SW480 (cell line): ENCODE results near the gene LLPH.

Experiments
- DNase-seq: peaks from one replicate; pipeline ENCODE4 v3.0.0-alpha.2; 2016; ENCODE audit warnings: low spot score

Gene LLPH

DNA sequence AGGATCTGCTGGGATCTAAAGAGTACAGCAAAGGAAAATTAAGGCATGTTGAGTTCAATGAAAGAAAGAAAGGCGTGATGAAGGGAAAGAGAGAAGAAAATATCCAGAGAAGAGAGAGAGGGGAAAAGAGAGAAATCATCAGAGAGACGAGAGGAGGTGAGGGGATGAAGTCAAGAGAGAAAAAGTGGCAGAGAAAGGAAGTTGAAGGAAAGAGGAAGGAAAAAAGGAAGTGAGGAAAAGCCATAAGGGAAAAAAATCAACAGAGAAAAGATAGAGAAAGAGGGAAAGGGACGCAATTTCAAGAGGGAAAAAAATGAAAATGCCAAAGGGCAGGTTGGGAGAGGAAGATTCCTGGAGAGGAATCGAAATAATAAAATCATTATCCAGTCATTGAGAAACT, 40.4 kb downstream of the LLPH start:
- no peak for DNase-seq

DNA sequence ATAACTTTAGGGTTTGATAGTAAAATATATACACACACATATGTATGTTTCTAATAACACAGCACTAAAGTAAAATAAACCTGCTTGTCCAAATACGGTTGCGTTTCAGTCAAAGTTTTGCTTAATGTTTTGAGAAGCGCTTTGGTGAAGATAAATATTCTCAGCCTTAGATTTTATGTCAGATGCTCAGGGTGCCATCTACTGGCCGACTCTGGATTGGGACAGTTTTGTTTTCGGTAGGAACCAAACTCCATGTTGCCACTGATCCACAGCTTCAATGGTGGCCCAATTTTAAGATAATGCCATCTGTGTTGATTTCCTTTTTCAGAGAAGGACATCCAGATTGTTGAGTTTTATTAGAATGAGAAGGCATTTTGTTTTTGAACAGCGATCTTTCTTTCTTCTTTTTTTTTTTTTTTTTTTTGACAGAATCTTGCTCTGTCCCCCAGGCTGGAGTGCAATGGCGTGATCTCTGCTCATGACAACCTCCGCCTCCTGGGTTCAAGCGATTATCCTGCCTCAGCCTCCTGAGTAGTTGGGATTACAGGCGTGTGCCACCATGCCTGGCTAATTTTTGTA, 43.1 kb downstream of the LLPH start:
- DNase-seq: peak; percentile 62

DNA sequence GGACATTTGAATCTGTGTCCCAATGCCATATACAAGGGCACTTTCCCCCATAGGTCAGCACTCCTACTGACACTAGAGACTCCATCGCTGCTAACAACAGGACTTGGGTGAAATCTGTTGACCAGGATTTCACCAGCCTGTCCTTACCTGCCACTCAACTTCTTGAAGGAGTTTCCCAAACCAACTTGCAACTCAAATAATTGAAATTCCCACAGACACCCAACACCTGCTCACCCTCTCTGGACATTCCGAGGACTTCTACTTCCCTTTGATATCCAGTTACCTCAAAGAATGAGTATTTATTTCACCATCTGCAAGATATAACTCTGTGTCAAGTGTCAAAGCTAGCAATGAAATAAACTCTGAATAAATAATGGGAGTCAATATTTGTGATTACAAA, 44.6 kb downstream of the LLPH start:
- DNase-seq: no peak

DNA sequence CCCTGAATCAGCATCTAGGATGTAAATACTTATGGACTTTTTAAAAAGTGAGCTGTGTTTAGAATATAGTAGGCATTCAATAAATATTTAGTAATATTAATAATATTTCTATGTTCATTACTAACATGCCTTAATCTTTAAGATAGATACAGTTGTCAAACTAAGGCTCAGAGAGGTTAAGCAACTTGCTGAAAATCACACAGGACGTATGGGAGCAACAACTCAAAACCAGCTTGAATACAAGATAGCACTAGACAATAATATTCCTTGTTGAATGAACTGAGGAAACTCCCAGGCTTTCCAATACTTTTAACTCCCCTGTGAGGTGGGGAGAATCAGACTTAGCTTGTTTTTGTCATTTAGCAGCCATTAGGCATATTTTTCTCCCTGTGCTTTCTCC, 45.3 kb downstream of the LLPH start:
- DNase-seq: no peak

DNA sequence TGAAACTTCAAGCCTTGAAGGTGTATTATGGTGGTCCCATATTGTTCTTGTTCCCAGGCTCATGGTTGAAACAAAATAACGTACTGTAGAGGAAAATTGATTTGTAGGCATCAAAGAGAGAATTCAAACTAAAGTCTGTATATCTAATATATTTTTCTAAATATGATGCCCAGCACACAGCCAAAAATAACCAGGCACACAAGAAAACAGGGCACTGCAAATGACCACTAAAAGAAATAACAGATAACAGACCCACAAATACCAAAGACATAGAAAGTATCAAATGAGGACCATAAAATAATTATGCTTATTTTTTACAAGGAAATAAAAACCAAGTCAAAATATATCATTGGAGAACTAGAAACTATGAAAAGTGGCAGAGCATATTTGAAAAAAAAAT, 46.8 kb downstream of the LLPH start:
- DNase-seq: no peak

DNA sequence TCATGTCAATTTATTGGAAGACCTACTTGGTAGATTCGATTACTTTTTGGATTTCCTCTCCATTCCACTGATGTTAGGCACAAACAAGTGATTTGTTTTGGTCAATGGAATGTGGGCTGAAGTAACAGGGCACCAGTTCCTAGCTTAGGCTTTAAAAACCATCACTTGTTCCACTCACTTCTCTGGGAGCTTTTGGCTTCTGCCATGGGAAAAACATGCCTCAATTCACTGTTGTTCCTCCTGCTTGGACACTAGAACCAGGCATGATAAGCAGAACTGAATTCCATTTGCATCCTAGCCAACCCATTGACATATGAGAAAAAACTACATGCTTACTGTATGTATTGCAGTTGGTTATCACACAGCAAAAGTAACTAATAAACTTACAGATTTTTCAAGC, 47.8 kb downstream of the LLPH start:
- DNase-seq: no peak

DNA sequence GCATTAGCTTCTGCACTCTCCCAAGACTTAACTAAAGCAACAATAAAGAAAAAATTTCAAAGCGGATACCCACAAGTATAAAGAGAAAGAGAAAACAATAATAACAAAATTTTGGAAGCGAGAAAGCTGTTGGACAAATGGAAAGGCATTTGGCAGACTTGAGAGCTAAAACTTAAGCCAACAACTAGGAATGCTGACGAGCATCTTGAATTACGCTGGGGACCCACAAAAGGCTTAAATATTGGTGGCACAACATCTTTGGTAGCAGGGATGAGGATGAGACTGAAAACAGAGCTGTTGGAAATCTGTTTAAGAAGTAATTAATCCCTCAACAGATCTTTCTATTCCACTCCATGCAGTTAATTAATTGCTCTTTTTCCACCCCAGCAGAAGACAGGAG, 49.8 kb downstream of the LLPH start:
- DNase-seq: no peak

DNA sequence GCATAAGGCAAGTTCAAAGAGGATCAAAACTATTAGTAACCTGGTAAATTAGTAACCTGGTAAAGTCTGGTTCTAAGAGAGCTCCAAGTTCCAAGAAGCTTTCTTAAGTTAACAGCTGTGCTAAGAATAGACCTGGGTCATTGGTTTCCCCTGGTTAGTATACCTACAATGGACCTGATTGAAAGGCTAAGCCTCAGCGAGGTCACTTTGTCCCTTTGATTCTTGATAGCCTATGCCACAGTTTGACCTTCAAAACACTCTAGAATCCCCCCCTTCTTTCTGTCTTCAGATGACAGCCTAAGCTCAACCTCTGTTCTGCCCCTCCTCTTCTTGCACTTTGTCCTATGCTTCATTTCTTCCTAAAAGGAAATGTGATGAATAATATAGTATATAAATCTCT, 53.0 kb downstream of the LLPH start:
- DNase-seq: no peak

DNA sequence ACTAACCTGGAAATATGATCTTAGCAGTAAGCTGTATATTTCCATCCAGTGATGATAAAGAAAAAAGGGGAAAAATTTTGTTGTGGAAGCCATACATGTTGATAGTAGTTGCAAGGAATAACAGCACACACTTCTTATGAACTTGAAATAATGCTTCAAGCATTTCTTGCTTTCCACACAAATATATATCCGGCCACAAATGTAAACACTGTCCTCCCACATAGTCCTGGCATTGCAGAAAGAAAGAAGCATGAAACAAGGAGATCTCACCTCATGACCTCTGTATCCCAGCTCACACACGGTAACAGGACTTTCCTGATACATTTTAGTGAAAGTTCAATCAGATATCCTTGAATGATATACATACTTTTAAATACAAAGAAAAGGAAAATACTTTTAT, 56.0 kb downstream of the LLPH start:
- no peak for DNase-seq

DNA sequence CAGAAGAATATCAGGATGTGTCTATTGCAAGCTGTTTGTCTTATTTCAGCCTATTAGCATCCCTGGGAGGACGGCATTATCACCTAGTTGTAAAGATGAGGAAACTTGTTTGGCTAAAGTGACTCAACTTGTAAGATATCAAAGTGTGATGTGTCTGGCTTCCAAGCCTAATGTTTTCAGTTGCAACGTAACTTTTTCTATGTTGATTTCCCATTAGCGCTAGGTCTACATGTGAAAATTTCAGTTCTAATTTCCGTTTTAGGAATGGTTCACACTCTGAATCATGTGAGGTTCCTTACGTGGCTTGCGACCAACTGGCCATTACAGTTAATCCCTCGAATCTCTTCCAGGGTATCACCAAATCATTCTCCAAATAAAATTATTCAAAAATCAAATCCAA, 58.0 kb downstream of the LLPH start:
- DNase-seq: no peak

DNA sequence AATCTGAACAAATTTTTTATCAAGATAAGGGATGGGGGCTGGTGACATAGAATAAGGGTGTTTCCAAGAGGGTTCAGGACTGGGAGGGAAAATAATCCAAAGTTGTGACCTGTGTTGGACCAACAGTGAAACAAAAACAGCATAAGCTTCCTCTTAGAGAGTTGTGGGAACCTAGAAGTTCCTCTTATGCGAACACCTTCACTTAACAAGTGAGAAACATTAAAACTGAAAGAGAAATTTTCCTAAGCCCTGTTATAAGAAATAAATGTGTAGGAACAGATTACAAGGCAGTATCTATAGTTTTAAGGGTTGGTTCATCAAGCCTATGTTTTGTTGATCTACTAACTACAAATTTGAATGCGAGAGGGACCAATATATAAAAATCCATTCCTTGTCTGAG, 58.4 kb downstream of the LLPH start:
- DNase-seq: no peak

DNA sequence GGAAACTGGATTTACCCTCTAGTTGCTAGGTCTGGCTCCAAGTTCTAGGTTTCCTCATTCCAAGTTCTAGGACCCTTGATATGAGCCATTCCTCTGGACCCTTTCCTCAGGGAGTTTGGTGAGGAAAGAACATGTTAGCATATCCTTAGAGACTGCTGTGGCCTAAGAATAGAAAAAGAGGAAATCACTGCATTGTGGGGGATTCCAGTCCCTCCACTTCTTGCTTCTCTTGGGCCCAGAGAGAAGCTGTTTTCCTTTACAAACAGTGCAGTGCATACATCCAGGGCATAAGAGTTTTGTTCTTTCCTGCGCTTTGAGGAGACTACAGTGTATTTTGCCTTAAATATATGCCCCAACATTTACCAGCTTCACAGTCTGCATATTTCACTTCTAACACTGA, 59.0 kb downstream of the LLPH start:
- no peak for DNase-seq

DNA sequence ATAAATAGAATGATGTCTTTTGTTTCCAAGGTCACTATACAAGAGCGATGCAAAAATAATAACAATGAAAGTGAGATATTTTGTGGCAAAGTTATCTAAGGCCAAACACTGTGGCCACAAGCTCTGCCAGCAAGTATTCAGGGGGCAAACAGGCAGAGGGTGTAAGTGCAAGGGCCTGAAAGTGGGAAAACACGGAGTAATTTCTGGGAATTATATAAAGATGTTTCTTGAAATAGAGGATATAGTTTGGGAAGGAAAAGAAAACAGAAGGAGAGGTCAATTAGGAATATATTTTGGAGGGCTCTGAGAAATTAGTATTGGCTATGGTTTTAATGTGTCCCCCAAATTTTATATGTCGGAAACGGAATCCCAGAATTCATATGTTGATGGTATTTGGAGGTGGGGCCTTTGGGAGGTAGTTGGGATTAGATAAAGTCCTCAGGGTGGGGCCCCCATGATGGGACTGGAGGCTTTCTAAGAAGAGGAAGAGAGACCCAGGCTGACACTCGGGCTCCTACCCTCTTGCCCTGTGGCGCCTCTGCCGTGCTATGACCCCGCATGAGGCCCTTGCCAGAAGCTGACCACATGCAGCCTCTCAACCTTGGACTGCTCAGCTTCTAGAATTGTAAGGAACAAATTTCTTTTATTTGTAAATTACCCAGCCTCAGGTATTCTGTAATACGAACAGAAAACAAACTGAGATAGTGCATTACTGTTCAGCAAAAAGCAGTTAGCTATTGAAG, 60.0 kb downstream of the LLPH start:
- DNase-seq: no peak

DNA sequence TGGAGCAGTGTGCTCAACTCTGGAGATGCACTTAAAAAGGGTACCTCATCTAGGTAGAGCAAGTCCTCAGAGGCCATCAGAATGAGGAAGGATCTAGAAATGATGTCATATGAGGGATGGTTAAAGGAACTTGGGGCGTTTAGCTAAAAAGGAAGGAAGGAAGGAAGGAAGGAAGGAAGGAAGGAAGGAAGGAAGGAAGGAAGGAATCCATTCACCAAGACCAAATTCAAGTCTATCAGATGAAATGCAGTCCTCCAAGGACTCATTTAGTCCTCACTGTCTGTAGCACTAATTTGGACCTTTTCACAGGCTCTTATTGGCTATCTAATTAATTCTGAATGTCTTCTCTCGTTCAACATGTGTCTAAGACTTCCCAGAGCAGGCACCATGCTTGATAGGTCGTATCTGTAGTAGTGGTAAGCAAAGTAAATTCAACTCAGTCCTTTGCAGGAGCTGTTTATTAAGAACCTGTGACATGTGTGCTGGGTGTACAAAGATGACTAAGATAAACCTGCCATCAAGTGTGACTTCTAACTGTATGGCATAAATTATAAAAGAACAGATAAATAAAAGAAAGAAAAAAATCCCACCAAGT, 63.5 kb downstream of the LLPH start:
- DNase-seq: no peak
